ENCODE results near the gene GPX7.

The GPX7 gene

GRCh38 chr1:52632732-52633290, 30.6 kb downstream of the GPX7 start, which contains the start of gene SHISAL2A:
Gene SHISAL2A (plus strand): TSS chr1:52633168. CDS start chr1:52633494, 326 bp downstream.
- peak within 1 kb of the TSS in 1 of 2 donors; percentile 34 for H3K4me3 ChIP-seq (replicated peaks in 1 of 2; ENCODE audit: low read depth in 2 of 2, low read length in 2 of 2)
- DNase-seq (ENCODE audit: low read depth in 2 of 2) = no peak

DNA sequence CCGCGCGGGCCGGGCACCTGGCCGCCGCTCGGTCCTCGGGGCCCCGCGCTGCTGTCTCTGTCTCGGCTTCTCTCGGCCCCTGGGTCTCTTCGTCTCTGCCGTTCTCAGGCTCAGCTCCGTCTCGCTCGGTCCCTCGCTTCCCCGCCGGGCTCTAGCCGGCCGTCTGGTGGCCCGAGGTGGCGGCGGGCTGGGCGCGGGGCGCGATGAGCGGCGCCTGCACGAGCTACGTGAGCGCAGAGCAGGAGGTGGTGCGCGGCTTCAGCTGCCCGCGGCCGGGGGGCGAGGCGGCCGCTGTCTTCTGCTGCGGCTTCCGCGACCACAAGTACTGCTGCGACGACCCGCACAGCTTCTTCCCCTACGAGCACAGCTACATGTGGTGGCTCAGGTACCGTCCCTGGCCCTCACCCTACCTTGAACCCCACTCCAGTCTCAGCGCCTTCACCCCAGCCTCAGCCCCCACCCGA, 31.2 kb downstream of the GPX7 start:
- peak overlapping the region in 1 of 2 donors; percentile 34 for H3K4me3 ChIP-seq (replicated peaks in 1 of 2; ENCODE audit: low read depth in 2 of 2, low read length in 2 of 2)
- TF ChIP-seq CTCF (IDR thresholded peaks at IDR 0.05; ENCODE audit: low read depth, low read length) = no peak
- DNase-seq (ENCODE audit: low read depth in 2 of 2) = no peak

More at GRCh38 chr1:52632732-52633290, 30.6 kb downstream of the GPX7 start, which contains the start of gene SHISAL2A:
- TF ChIP-seq CTCF (IDR thresholded peaks at IDR 0.05; ENCODE audit: low read depth, low read length) = no peak

DNA sequence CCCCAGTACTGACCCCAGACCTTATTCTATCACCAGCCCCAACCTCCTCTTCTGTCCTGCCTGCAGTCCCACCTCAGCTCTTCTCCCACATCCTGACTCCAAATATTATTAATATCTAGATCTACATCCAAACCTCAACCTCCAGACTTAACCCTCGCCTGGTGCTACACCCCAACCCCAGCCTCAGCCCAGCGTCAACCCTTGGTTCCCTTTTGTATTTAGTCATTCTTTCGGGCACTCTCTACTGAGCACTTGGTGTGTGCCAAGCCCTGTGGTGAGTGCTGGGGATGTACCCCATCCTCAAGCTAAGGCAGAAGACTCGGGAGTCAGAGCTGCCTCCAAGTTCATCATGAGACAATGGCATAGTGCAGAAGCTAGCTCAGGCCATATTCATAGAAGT, 31.9 kb downstream of the GPX7 start:
- H3K4me3 ChIP-seq (replicated peaks in 1 of 2; ENCODE audit: low read depth in 2 of 2, low read length in 2 of 2) = no peak overlapping the region
- no peak for TF ChIP-seq CTCF (IDR thresholded peaks at IDR 0.05; ENCODE audit: low read depth, low read length)
- DNase-seq (ENCODE audit: low read depth in 2 of 2) = no peak

DNA sequence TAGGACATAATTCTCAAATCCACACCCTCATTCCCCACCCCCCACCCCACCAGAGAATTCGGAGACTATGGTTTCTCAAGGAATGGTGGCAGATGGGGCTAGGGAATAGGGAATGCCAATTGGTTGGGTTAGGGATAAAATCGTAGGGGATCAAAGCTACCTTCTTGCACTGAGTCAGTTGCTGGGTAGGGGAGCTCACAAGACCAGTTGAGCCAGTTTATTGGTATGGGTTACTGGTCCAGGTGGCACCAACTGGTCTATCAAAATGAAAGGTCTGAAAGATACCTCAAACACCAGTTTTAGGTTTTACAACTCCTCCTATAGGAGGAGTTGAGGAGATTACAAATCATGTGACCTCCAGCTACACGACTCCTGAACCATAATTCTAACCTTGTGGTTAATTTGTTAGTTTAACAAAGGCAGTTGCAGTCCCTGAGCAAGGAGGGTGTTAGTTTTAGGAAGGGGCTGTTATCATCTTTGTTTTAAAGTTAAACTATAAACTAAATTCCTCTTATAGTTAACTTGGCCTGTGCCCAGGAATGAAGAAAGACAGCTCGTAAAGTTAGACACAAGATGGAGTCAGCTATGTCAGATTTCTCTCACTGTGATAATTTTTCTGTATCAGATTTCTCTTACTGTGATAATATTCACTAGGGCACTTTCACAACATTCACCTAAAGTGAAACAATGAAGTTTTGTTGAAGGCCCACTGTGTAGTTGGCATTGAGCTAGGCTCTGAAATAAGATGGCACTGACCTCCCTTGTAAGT, 33.3 kb downstream of the GPX7 start:
- no peak overlapping the region for H3K4me3 ChIP-seq (replicated peaks in 1 of 2; ENCODE audit: low read depth in 2 of 2, low read length in 2 of 2)
- no peak for DNase-seq (ENCODE audit: low read depth in 2 of 2)
- no peak for TF ChIP-seq CTCF (IDR thresholded peaks at IDR 0.05; ENCODE audit: low read depth, low read length)

- DNase-seq (ENCODE audit: low read depth in 2 of 2) = peak in 1 of 2 donors; percentile 21
- no peak overlapping the region for H3K4me3 ChIP-seq (replicated peaks in 1 of 2; ENCODE audit: low read depth in 2 of 2, low read length in 2 of 2)
- no peak for TF ChIP-seq CTCF (IDR thresholded peaks at IDR 0.05; ENCODE audit: low read depth, low read length)
These were observed 34.8 kb downstream of the GPX7 start for GRCh38 chr1:52636721-52637695.

- no peak for DNase-seq (ENCODE audit: low read depth in 2 of 2)
- TF ChIP-seq CTCF (IDR thresholded peaks at IDR 0.05; ENCODE audit: low read depth, low read length) = no peak
- H3K4me3 ChIP-seq (replicated peaks in 1 of 2; ENCODE audit: low read depth in 2 of 2, low read length in 2 of 2) = no peak overlapping the region
These were observed 35.8 kb downstream of the GPX7 start for GRCh38 chr1:52637946-52638345.
